IMR-90 (cell line): ENCODE data around the gene MAB21L3. TPM values are rescaled to one million over a fixed set of nuclear protein-coding genes. Genes with fewer than 3 reads are reported as not detected.

ENCODE experiments used
- ATAC-seq: fragments of 200-7000 bp; cut with Tn5 transposase; 2 replicates; pipeline ENCODE4 v1.9.1; 2020; ENCODE audit warnings: low read depth, mild to moderate bottlenecking, moderate library complexity
- BruUV-seq: library from RNA; stranded (reverse); fragments of 400-500 nt; replicated peaks from 2 replicates; lab custom pipeline; 2021; lab: Mats Ljungman, UMichigan
- CTCF ChIA-PET: fragments of 300-600 bp; formaldehyde crosslinking; extraction: SDS; loops from one replicate; lab custom pipeline; 2021; ENCODE audit warnings: antibody characterized with exemption; lab: Yijun Ruan, JAX
- POLR2A ChIA-PET: fragments of 300-600 bp; sonication (Branson Sonifier 250); formaldehyde crosslinking; loops from one replicate; lab custom pipeline; 2022; ENCODE audit warnings: antibody characterized with exemption; ENCODE audit not compliant: unreplicated experiment; lab: Charles Lee
- DNase-seq: peaks from one replicate; pipeline ENCODE4 v3.0.0; 2013
- H2AFZ ChIP-seq: replicated peaks from 2 replicates; pipeline ENCODE3; 2013; ENCODE audit warnings: low read length, mild to moderate bottlenecking; ENCODE audit not compliant: poor library complexity
- H2AK5ac ChIP-seq: 2 replicates; pipeline ENCODE4 v1.6.1; 2013; ENCODE audit warnings: low read depth, low read length, inconsistent platforms
- H2AK9ac ChIP-seq: replicated peaks from 2 replicates; pipeline ENCODE3; 2013; ENCODE audit warnings: mild to moderate bottlenecking, low read depth, low read length, moderate library complexity; ENCODE audit not compliant: poor library complexity
- H2BK120ac ChIP-seq: 2 replicates; pipeline ENCODE4 v1.6.1; 2013; ENCODE audit warnings: low read depth, low read length, inconsistent platforms
- H2BK15ac ChIP-seq: 3 replicates; pipeline ENCODE4 v1.6.1; 2013; ENCODE audit warnings: low read depth, low read length, inconsistent platforms
- H2BK20ac ChIP-seq: 2 replicates; pipeline ENCODE4 v1.6.1; 2013; ENCODE audit warnings: low read depth, mild to moderate bottlenecking, inconsistent platforms, low read length, moderate library complexity
- H2BK5ac ChIP-seq: 2 replicates; pipeline ENCODE4 v1.6.1; 2013; ENCODE audit warnings: mild to moderate bottlenecking, low read depth, low read length, inconsistent platforms; ENCODE audit not compliant: poor library complexity, severe bottlenecking
- H3K14ac ChIP-seq: replicated peaks from 2 replicates; pipeline ENCODE4 v1.6.1; 2013; ENCODE audit warnings: low read depth, low read length, inconsistent platforms
- H3K18ac ChIP-seq: 2 replicates; pipeline ENCODE4 v1.6.1; 2013; ENCODE audit warnings: low read depth, low read length, control low read depth
- H3K23ac ChIP-seq: 2 replicates; pipeline ENCODE4 v1.6.1; 2013; ENCODE audit warnings: low read depth, low read length, inconsistent platforms
- H3K27ac ChIP-seq: 2 replicates; pipeline ENCODE4 v1.5.1; 2013; ENCODE audit warnings: mild to moderate bottlenecking, control low read depth, low read length; ENCODE audit not compliant: insufficient read depth
- H3K27me3 ChIP-seq: 2 replicates; pipeline ENCODE4 v1.6.1; 2013; ENCODE audit warnings: low read length; ENCODE audit not compliant: control insufficient read depth, insufficient read depth
- H3K36me3 ChIP-seq: 2 replicates; pipeline ENCODE4 v1.6.1; 2013; ENCODE audit warnings: low read length, mixed read lengths; ENCODE audit not compliant: control insufficient read depth, insufficient read depth
- H3K4ac ChIP-seq: 2 replicates; pipeline ENCODE4 v1.6.1; 2013; ENCODE audit warnings: low read depth, low read length, inconsistent platforms
- H3K4me1 ChIP-seq: 2 replicates; pipeline ENCODE4 v1.6.1; 2013; ENCODE audit warnings: low read length, mixed read lengths; ENCODE audit not compliant: control insufficient read depth, insufficient read depth
- H3K4me2 ChIP-seq: 2 replicates; pipeline ENCODE4 v1.6.1; 2013; ENCODE audit warnings: low read depth, mild to moderate bottlenecking, control low read depth, low read length, moderate library complexity
- H3K4me3 ChIP-seq: 2 replicates; pipeline ENCODE4 v1.5.1; 2013; ENCODE audit warnings: low read depth, mild to moderate bottlenecking, control low read depth, low read length, moderate library complexity; ENCODE audit not compliant: insufficient read depth
- H3K56ac ChIP-seq: 2 replicates; pipeline ENCODE4 v1.6.1; 2013; ENCODE audit warnings: low read length, inconsistent platforms; ENCODE audit not compliant: insufficient read depth; ENCODE audit errors: extremely low read depth
- H3K79me1 ChIP-seq, 2 experiments: 2 replicates each; pipeline ENCODE4 v1.6.1; 2013; ENCODE audit warnings: low read length in 2 of 2, inconsistent platforms in 1 of 2, low read depth in 1 of 2
- H3K9ac ChIP-seq: 2 replicates; pipeline ENCODE4 v1.6.1; 2013; ENCODE audit warnings: low read depth, low read length, control low read depth
- H3K9me1 ChIP-seq: 2 replicates; pipeline ENCODE4 v1.6.1; 2013; ENCODE audit warnings: low read length, inconsistent platforms; ENCODE audit not compliant: insufficient read depth
- H3K9me3 ChIP-seq: 2 replicates; pipeline ENCODE4 v1.6.1; 2013; ENCODE audit warnings: low read length; ENCODE audit not compliant: control insufficient read depth, insufficient read depth
- H4K20me1 ChIP-seq: 2 replicates; pipeline ENCODE4 v1.6.1; 2013; ENCODE audit warnings: low read length, inconsistent platforms; ENCODE audit not compliant: insufficient read depth
- H4K5ac ChIP-seq: 2 replicates; pipeline ENCODE4 v1.6.1; 2013; ENCODE audit warnings: mild to moderate bottlenecking, low read depth, low read length, control low read depth
- H4K8ac ChIP-seq, 2 experiments: 2 replicates each; pipeline ENCODE4 v1.6.1; 2013; ENCODE audit warnings: low read depth in 2 of 2, low read length in 2 of 2, control low read depth in 1 of 2, inconsistent platforms in 1 of 2
- H4K91ac ChIP-seq: 2 replicates; pipeline ENCODE4 v1.6.1; 2013; ENCODE audit warnings: low read depth, low read length, inconsistent platforms; ENCODE audit not compliant: insufficient read depth
- CHD1 ChIP-seq: IDR thresholded peaks from 2 replicates; pipeline ENCODE4 v1.6.1; 2012; ENCODE audit warnings: low read depth, low read length, improper control_type of control experiment
- CTCF ChIP-seq: conservative IDR thresholded peaks from 2 replicates; pipeline ENCODE4 v1.5.1; 2012; ENCODE audit warnings: mild to moderate bottlenecking, low read depth, low read length, improper control_type of control experiment
- POLR2A ChIP-seq: IDR thresholded peaks from 2 replicates; pipeline ENCODE4 v1.6.1; 2012; ENCODE audit warnings: mild to moderate bottlenecking, low read depth, low read length
- RAD21 ChIP-seq: IDR thresholded peaks from 2 replicates; pipeline ENCODE4 v1.6.1; 2012; ENCODE audit warnings: low read length, improper control_type of control experiment
- RFX5 ChIP-seq: IDR thresholded peaks from 2 replicates; pipeline ENCODE4 v1.8.0; 2012; ENCODE audit warnings: low read depth, mild to moderate bottlenecking, low read length, moderate library complexity
- WGBS, 2 experiments: methylation state at CpG; one replicate each; pipeline versions ENCODE4 v1.1.5 to v1.1.7; 2013; ENCODE audit warnings: missing lambda C conversion rate in 2 of 2; ENCODE audit not compliant: insufficient read length in 1 of 2; ENCODE audit errors: extremely low coverage in 2 of 2; 5-methylcytosine and 5-hydroxymethylcytosine counted together
- dilution Hi-C: fragments of 300-500 bp; cut with HindIII; formaldehyde crosslinking; loops from one replicate; pipeline ENCODE4 v1.14.3; 2018; ENCODE audit warnings: low sequenced_read_pairs; ENCODE audit not compliant: unreplicated experiment
- in situ Hi-C: fragments of 300-500 bp; cut with MboI; formaldehyde crosslinking; loops from 3 replicates; pipeline ENCODE4 v1.14.3; 2019; ENCODE audit warnings: low sequenced_read_pairs, inconsistent platforms, mixed read lengths
- intact Hi-C: fragments of 100-400 bp; cut with micrococcal nuclease; formaldehyde crosslinking; loops from 2 replicates; pipeline ENCODE4 v1.10.0; 2022
- polyA plus RNA-seq, 3 experiments: library from polyadenylated mRNA; depleted of rRNA; stranded (reverse); fragments of >200 nt; gene quantifications; 2 replicates each; pipeline ENCODE4 v1.2.3, GENCODE V29; 2012; ENCODE audit warnings: low replicate concordance in 1 of 3
- total RNA-seq: library from RNA; depleted of rRNA; stranded (reverse); fragments of >200 nt; gene quantifications from 2 replicates; pipeline ENCODE4 v1.2.3, GENCODE V29; 2012

Gene MAB21L3
- total and polyA plus RNA-seq, 2 of the 4 experiments (the other 2 are of a cell fraction): not detected

- no peak for TF ChIP-seq CHD1
Measured at GRCh38 chr1:116167625-116168276, 56.6 kb downstream of the MAB21L3 start (continued).

GRCh38 chr1:116168277-116169032 is 57.3 kb downstream of the MAB21L3 start:
- no peak for TF ChIP-seq RFX5
- TF ChIP-seq RAD21: 0 out of 2 replicates have a peak, but pooled peaks have one; percentile 25
- peak; percentile 78 for TF ChIP-seq CTCF
- TF ChIP-seq POLR2A: no peak
- Histone ChIP-seq H3K27me3 (peaks cover 19% of the 10 kb centered on the region), H2BK15ac (no peak overlapping the region; the same call in 2 of the 3 replicates), H2BK5ac (no peak overlapping the region), H3K23ac (no peak overlapping the region), H4K8ac (peak overlapping the region; percentile 57 to 74; a peak in 2 of 4 replicates), H4K20me1 (no peaks in the 10 kb centered on the region), H3K9ac (0 out of 2 replicates have a peak overlapping the region, but pooled peaks have one; percentile 57), H3K27ac (no peak overlapping the region), H2AFZ (peak overlapping the region; percentile 80), H3K4me2 (peak overlapping the region; percentile 95), H3K79me1 (no peaks in the 10 kb centered on the region), H3K14ac (no peak overlapping the region), H3K9me3 (no peaks in the 10 kb centered on the region), H3K4ac (no peak overlapping the region), H2AK5ac (no peak overlapping the region), H3K4me1 (no peaks in the 10 kb centered on the region), H2AK9ac (peak overlapping the region; percentile 62), H2BK20ac (no peak overlapping the region), H4K91ac (no peak overlapping the region), H3K56ac (no peak overlapping the region), H3K36me3 (no peaks in the 10 kb centered on the region), H3K4me3 (peak overlapping the region; percentile 46), H3K9me1 (no peaks in the 10 kb centered on the region), H2BK120ac (no peak overlapping the region), H3K18ac (0 out of 2 replicates have a peak overlapping the region, but pooled peaks have one; percentile 9), H4K5ac (no peak overlapping the region; the same call in 1 of the 2 replicates)
- dilution Hi-C loops: no loop called here
- DNase-seq (peak; percentile 23), ATAC-seq (peak; percentile 93)
- WGBS, 2 experiments: 20% methylated on average over 1 of the region's 42 CpGs; no CpG with 5 or more reads in 1 of the 2 experiments
- ChIA-PET CTCF (interaction anchor here (0.6 to 1.0 kb wide), 2 partner anchors 8 to 10 kb away, joined by 3 to 5 read pairs; no protein-coding TSS in a partner anchor), POLR2A (no interaction called here)
- intact Hi-C loops: no loop called here
- no TSS peak for BruUV-seq
- in situ Hi-C loops: no loop called here
